Brain pericyte (primary cell): Measurements from ENCODE around the gene BTBD9.
A peak's percentile ranks its signal among the peaks of the same experiment; 100 is the strongest.
"Not testable (repeated sequence)": the region's sequence is repeated elsewhere in the genome, so short reads cannot be mapped to it uniquely, and the experiment has no call there.

Experiments used
- DNase-seq: peaks from one replicate; pipeline ENCODE4 v3.0.0-alpha.2; 2012; ENCODE audit warnings: low read depth, low spot score

Gene BTBD9

GRCh38 chr6:38349221-38349620 lies 290.5 kb downstream of the BTBD9 start:
- DNase-seq = no peak

GRCh38 chr6:38348371-38348770 lies 291.4 kb downstream of the BTBD9 start:
- no peak for DNase-seq

- DNase-seq = not testable (repeated sequence)
These were observed 291.9 kb downstream of the BTBD9 start for GRCh38 chr6:38347829-38348228.

- DNase-seq = peak; percentile 71
These were observed 293.2 kb downstream of the BTBD9 start for GRCh38 chr6:38346291-38347079.

GRCh38 chr6:38345586-38345985 lies 294.1 kb downstream of the BTBD9 start:
- DNase-seq = no peak

- DNase-seq = no peak
These were observed 298.2 kb downstream of the BTBD9 start for GRCh38 chr6:38341496-38341895.

GRCh38 chr6:38339914-38340313 lies 299.8 kb downstream of the BTBD9 start:
- no peak for DNase-seq

- no peak for DNase-seq
These were observed 301.8 kb downstream of the BTBD9 start for GRCh38 chr6:38337819-38338465.

- no peak for DNase-seq
These were observed 302.8 kb downstream of the BTBD9 start for GRCh38 chr6:38336922-38337321.

- DNase-seq = no peak
These were observed 312.9 kb downstream of the BTBD9 start for GRCh38 chr6:38326837-38327236.

GRCh38 chr6:38323216-38323615 lies 316.5 kb downstream of the BTBD9 start:
- no peak for DNase-seq

- no peak for DNase-seq
These were observed 317.6 kb downstream of the BTBD9 start for GRCh38 chr6:38322138-38322537.

- no peak for DNase-seq
These were observed 318.9 kb downstream of the BTBD9 start for GRCh38 chr6:38320843-38321242.

- no peak for DNase-seq
These were observed 319.4 kb downstream of the BTBD9 start for GRCh38 chr6:38320358-38320757.

- no peak for DNase-seq
These were observed 320.2 kb downstream of the BTBD9 start for GRCh38 chr6:38319256-38320212.

- no peak for DNase-seq
These were observed 323.4 kb downstream of the BTBD9 start for GRCh38 chr6:38316099-38316868.

GRCh38 chr6:38311201-38311600 lies 328.5 kb downstream of the BTBD9 start:
- DNase-seq = no peak

- DNase-seq = no peak
These were observed 329.7 kb downstream of the BTBD9 start for GRCh38 chr6:38310061-38310460.

GRCh38 chr6:38307740-38308139 lies 332.0 kb downstream of the BTBD9 start:
- no peak for DNase-seq

- DNase-seq = no peak
These were observed 332.8 kb downstream of the BTBD9 start for GRCh38 chr6:38306931-38307330.

- no peak for DNase-seq
These were observed 333.6 kb downstream of the BTBD9 start for GRCh38 chr6:38305995-38306681.
